SU-DHL-6 (cell line): ENCODE data around the gene ACVR1B.

Experiments used
- CTCF ChIP-seq: fragments of 200-600 bp; sonication (generic); IDR thresholded peaks from one replicate; pipeline ENCODE4 v1.5.1; 2017; ENCODE audit warnings: antibody characterized with exemption, mild to moderate bottlenecking, low read length, moderate library complexity; ENCODE audit not compliant: insufficient read depth, poor library complexity, severe bottlenecking
- EZH2phosphoT487 ChIP-seq: fragments of 200-600 bp; sonication (generic), shearing (Covaris generic); conservative IDR thresholded peaks from 2 replicates; pipeline ENCODE4 v1.6.1; 2018; ENCODE audit warnings: mild to moderate bottlenecking, antibody characterized with exemption, low read length, moderate library complexity, mixed read lengths

- no peak for TF ChIP-seq CTCF
- TF ChIP-seq EZH2phosphoT487: no peak
Measured at GRCh38 chr12:52038447-52038846, 86.9 kb downstream of the ACVR1B start.
